GM18909 (cell line): ENCODE results near the gene ZNF383.
"Not testable (repeated sequence)": the region's sequence is repeated elsewhere in the genome, so short reads cannot be mapped to it uniquely, and the experiment has no call there.

Experiments
- ATAC-seq: cut with Tn5 transposase; IDR thresholded peaks from one replicate; pipeline ENCODE4 v1.9.1; 2021; ENCODE audit warnings: mild to moderate bottlenecking; ENCODE audit not compliant: unreplicated experiment, poor library complexity

The ZNF383 gene

DNA sequence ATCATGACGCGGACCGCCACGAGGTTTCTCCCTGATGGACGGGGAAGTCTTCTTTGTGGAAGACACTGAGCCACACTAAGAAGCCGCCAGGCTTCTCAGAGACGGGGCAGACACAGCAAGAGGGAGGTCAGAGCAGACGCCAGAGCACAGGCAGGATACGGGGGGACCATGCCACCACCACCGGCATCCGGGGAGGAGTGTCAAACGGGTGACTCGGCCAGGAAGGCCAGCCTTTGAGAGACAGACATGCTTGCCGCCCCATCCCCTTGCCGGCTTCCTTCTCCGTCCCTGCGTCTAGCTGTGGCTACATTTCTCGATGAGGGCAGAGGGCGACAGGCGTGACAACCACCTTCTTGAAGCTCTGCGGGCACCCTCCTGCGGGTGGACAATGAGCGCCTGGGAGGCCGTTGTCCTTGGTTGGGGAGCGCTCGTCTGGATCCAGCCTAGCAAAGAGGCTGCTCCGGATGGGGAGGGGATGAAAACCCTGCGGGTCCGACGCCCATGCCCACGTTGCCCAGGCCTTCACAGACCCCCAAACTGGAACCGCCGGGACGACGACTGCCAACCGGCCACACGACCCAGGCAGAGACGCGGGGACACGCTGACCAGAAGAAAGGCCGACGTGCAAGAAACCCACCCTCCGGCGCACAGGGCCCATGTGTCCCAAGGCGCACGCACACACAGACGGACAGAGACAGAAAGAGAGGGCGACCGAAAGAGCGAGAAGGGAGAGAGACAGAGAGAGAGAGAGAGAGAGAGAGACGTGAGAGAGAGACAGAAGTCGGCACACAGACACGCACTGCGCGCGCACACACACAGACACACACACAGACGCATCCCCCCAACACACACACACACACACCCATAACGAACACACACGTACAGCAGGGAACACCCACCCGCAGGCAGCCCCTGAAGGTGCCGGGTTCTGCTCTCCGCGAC lies 75.3 kb downstream of the ZNF383 start:
- ATAC-seq: not testable (repeated sequence)

DNA sequence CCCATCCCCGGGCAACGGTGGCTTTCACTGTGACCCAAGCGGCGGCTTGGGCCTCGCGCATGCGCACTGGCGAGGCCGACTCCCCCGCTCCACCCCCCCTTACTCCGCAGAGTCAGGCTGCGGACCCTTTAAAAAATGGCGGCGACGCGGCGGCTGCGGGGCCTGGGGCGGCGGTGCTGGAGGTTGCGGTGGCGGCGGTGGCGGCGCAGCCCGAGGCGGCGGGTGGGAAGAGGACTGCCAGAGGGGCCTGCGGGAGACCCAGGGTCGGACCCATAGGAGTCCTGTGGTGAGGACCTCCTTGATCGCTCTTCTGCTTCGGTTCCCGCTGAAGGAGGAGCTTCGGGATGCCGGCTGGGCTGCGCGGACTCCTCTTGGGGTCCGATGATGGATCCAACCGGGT lies 76.2 kb downstream of the ZNF383 start:
- ATAC-seq: not testable (repeated sequence)
